ENCODE measurements around the gene ANKRD11.

The ANKRD11 gene

DNA sequence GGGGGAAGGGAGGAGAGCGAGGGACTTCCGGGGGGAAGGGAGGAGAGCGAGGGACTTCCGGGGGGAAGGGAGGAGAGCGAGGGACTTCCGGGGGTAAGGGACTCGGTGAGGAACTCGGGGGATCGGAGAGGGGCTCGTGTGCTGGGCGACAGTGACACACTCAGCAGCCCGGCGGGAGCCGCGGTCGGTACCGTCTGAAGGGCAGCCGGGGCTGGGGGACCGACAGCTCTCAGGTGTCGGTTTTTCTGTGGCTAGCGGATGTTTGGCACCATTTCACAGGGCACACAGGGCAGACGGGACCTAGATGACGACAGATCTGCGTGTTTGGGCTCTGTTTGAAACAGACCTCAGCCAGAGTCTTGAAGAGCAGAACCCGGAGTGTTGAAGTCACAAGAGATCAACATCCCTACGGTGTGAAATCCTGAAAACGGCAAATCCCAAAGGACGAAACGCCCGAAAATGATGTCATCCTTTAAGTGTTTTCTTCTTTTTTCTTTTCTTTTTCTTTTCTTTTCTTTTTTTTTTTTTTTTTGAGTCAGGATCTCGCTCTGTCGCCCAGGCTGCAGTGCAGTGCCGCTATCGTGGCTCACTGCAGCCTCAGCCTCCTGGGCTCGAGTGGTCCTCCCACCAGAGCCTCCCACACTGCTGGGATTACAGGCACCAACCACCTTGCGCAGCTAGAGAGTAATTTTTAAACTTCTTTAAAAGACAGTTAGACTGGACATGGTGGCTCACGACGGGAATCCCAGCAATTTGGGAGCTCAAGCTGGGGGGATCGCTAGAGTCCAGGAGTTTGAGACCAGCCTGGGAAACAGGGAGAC, 249.0 kb downstream of the ANKRD11 start:
- TF ChIP-seq POLR2AphosphoS5 (IDR thresholded peaks at IDR 0.05; ENCODE audit: low read depth, low read length) (no peak), TAF1 (IDR thresholded peaks at IDR 0.05; ENCODE audit: borderline replicate concordance, insufficient read depth, low read length) (peak; percentile 65; the same call in 1 of the 2 replicates), SIN3A (IDR thresholded peaks at IDR 0.05; ENCODE audit: borderline replicate concordance, insufficient read depth, low read length) (0 out of 2 replicates have a peak, but pooled peaks have one; percentile 1)

DNA sequence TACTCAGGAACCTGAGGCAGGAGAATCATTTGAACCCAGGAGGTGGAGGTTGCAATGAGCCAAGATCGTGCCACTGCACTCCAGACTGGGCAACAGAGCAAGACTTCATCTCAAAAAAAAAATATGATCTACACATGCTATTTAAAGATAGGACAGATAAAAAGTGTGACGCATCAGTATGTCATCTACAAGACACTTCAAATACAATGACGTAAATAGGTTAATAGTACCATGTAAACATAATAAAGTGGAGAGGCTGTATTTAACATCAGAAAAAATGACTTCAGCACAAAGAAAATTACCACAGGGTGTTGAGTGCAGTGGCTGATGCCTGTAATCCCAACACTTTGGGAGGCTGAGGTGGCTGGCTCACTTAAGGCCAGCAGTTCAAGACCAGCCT, 252.6 kb downstream of the ANKRD11 start:
- TF ChIP-seq SIN3A (IDR thresholded peaks at IDR 0.05; ENCODE audit: borderline replicate concordance, insufficient read depth, low read length) = no peak
- TF ChIP-seq, protein P1, sequence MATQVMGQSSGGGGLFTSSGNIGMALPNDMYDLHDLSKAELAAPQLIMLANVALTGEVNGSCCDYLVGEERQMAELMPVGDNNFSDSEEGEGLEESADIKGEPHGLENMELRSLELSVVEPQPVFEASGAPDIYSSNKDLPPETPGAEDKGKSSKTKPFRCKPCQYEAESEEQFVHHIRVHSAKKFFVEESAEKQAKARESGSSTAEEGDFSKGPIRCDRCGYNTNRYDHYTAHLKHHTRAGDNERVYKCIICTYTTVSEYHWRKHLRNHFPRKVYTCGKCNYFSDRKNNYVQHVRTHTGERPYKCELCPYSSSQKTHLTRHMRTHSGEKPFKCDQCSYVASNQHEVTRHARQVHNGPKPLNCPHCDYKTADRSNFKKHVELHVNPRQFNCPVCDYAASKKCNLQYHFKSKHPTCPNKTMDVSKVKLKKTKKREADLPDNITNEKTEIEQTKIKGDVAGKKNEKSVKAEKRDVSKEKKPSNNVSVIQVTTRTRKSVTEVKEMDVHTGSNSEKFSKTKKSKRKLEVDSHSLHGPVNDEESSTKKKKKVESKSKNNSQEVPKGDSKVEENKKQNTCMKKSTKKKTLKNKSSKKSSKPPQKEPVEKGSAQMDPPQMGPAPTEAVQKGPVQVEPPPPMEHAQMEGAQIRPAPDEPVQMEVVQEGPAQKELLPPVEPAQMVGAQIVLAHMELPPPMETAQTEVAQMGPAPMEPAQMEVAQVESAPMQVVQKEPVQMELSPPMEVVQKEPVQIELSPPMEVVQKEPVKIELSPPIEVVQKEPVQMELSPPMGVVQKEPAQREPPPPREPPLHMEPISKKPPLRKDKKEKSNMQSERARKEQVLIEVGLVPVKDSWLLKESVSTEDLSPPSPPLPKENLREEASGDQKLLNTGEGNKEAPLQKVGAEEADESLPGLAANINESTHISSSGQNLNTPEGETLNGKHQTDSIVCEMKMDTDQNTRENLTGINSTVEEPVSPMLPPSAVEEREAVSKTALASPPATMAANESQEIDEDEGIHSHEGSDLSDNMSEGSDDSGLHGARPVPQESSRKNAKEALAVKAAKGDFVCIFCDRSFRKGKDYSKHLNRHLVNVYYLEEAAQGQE (IDR thresholded peaks at IDR 0.05; ENCODE audit: insufficient read depth in 1 of 2, low read depth in 2 of 2, low read length in 2 of 2) = no peak
- TF ChIP-seq POLR2AphosphoS5 (IDR thresholded peaks at IDR 0.05; ENCODE audit: low read depth, low read length) = no peak
- TF ChIP-seq FOXP2 (optimal IDR thresholded peaks at IDR 0.05; ENCODE audit: borderline replicate concordance, extremely low read depth, extremely low read length, insufficient read depth) = no peak
- TF ChIP-seq TAF1 (IDR thresholded peaks at IDR 0.05; ENCODE audit: borderline replicate concordance, insufficient read depth, low read length) = no peak

DNA sequence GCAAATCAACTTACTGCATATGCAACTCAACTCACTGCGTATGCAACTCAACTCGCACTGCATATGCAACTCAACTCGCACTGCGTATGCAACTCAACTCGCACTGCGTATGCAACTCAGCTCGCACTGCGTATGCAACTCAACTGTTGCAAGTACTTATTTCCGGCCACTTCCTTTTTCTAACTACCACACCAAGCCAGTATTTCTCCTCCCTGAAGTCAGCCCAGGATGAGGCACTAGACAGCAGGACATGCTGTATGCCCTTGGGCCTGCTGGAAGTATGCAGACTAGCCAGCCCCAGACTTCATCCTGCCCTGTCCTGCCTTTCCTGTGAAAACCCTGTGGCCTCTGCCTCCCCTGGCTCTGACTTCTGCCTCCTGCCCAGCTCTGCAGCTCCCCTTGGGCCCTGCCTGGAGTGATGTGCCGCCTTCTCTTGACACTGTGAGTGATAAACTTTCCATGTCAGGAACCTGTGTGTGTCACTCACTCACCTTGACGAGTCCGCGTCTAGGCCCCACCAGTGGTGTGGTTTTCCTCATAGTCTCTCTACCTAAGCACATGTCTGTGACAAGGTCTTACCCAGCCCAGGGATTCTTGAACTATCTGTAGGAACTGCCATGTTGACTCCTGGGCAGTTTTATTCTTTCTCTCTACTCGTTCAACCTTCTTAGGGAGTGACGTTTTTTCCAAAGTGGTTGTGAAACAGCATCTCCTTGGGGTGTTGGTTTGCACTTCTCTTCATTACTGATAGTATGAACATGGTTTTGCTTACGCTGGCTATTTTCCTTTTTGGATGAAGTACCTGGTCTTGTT, 256.5 kb downstream of the ANKRD11 start:
- TF ChIP-seq TAF1 (IDR thresholded peaks at IDR 0.05; ENCODE audit: borderline replicate concordance, insufficient read depth, low read length) (no peak), FOXP2 (optimal IDR thresholded peaks at IDR 0.05; ENCODE audit: borderline replicate concordance, extremely low read depth, extremely low read length, insufficient read depth) (no peak), POLR2AphosphoS5 (IDR thresholded peaks at IDR 0.05; ENCODE audit: low read depth, low read length) (no peak), SIN3A (IDR thresholded peaks at IDR 0.05; ENCODE audit: borderline replicate concordance, insufficient read depth, low read length) (no peak)
- TF ChIP-seq, protein P1 (IDR thresholded peaks at IDR 0.05; ENCODE audit: insufficient read depth in 1 of 2, low read depth in 2 of 2, low read length in 2 of 2) = no peak

DNA sequence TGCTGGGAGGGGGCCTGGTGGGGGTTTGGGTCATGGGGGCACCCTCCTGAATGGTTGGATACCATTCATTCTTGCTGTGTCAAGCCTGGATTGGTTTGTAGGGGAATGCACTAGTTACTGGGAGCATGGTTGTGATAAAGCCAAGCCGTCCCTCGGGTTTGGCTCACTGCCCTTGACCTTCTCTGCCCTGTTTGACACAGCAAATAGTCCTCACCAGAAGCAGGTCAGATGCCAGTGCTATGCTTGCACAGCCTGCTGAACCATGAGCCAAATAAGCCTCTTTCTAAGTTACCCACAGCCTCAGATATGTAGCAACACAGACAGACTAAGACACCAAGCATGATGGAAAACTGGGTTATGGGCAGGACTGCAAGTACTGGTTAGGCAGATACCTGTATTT, 258.3 kb downstream of the ANKRD11 start:
- no peak for TF ChIP-seq POLR2AphosphoS5 (IDR thresholded peaks at IDR 0.05; ENCODE audit: low read depth, low read length)

DNA sequence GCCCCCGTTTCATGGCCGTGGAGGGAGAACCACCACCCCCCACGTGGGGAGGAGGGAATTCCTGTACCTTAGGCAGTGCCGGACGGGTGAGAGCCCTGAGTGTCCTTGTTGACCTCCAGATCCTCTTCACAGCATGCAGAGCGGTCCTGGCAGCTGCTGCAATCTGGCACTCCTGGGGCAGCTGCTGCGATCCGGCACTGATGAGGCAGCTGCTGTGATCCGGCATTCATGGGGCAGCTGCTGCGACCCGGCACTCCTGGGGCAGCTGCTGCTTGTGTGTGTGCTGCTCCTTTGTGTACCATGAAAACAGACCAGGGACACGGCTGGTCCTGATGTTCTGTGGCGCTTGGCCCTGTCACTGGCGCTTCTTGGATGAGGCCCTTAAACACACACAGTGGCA, 260.1 kb downstream of the ANKRD11 start:
- no peak for TF ChIP-seq TAF1 (IDR thresholded peaks at IDR 0.05; ENCODE audit: borderline replicate concordance, insufficient read depth, low read length)
- TF ChIP-seq, protein P1 (IDR thresholded peaks at IDR 0.05; ENCODE audit: insufficient read depth in 1 of 2, low read depth in 2 of 2, low read length in 2 of 2) = no peak
- TF ChIP-seq SIN3A (IDR thresholded peaks at IDR 0.05; ENCODE audit: borderline replicate concordance, insufficient read depth, low read length) = no peak
- TF ChIP-seq FOXP2 (optimal IDR thresholded peaks at IDR 0.05; ENCODE audit: borderline replicate concordance, extremely low read depth, extremely low read length, insufficient read depth) = no peak
- TF ChIP-seq POLR2AphosphoS5 (IDR thresholded peaks at IDR 0.05; ENCODE audit: low read depth, low read length) = no peak

DNA sequence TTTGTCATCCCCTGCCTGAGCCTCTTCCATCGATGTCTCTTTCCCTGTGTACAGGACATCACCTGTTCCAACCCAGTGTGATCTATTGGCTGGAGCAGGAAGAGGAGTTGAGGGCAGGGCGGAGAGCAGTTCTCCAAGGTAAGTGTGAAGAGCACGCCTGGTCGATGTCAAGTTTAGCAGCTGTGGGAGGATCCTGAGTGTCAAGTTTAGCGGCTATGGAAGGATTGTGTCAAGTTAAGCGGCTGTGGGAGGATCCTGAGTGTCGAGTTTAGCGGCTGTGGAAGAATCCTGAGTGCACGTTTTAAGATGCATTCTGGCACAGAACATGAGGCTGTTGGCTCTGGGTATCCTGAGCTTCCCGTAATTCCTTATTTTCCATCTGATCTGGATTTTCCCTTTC, 265.7 kb downstream of the ANKRD11 start:
- TF ChIP-seq, protein P1 (IDR thresholded peaks at IDR 0.05; ENCODE audit: insufficient read depth in 1 of 2, low read depth in 2 of 2, low read length in 2 of 2) = no peak
- TF ChIP-seq TAF1 (IDR thresholded peaks at IDR 0.05; ENCODE audit: borderline replicate concordance, insufficient read depth, low read length) = no peak
